Activated naive CD4-positive, alpha-beta T cell treated with anti-CD3 and anti-CD28 coated beads, Interleukin-2, amount 50 U/mL, for 72 hours (primary cell): ENCODE measurements around the gene NPTXR. TPM values are rescaled to one million over a fixed set of nuclear protein-coding genes. Genes with fewer than 3 reads are reported as not detected.

Experiments
- ATAC-seq, 2 donors: fragments of 150-1000 bp; cut with Tn5 transposase; 2 replicates each; pipeline ENCODE4 v1.10.0; 2021; ENCODE audit warnings: mild to moderate bottlenecking in 2 of 2, moderate library complexity in 2 of 2
- DNase-seq, 2 donors: peaks; one replicate each; pipeline ENCODE4 v3.0.0; 2021 to 2022; ENCODE audit warnings: low spot score in 2 of 2
- H3K27ac Mint-ChIP-seq, 2 donors: one replicate each; pipeline ENCODE4 v1.8.0; 2022; ENCODE audit warnings: mild to moderate bottlenecking in 2 of 2, mixed read lengths in 2 of 2
- H3K36me3 Mint-ChIP-seq, 2 donors: one replicate each; pipeline ENCODE4 v1.8.0; 2022; ENCODE audit warnings: mixed read lengths in 2 of 2
- H3K9me3 Mint-ChIP-seq, 2 donors: one replicate each; pipeline ENCODE4 v1.8.0; 2022; ENCODE audit warnings: mixed read lengths in 2 of 2
- total RNA-seq, 2 donors: library from RNA; stranded (reverse); gene quantifications; one replicate each; pipeline ENCODE4 v1.2.3, GENCODE V29; 2022

Gene NPTXR
- total RNA-seq, 2 donors from 2014 or later = 0.75 to 1.1 TPM

DNA sequence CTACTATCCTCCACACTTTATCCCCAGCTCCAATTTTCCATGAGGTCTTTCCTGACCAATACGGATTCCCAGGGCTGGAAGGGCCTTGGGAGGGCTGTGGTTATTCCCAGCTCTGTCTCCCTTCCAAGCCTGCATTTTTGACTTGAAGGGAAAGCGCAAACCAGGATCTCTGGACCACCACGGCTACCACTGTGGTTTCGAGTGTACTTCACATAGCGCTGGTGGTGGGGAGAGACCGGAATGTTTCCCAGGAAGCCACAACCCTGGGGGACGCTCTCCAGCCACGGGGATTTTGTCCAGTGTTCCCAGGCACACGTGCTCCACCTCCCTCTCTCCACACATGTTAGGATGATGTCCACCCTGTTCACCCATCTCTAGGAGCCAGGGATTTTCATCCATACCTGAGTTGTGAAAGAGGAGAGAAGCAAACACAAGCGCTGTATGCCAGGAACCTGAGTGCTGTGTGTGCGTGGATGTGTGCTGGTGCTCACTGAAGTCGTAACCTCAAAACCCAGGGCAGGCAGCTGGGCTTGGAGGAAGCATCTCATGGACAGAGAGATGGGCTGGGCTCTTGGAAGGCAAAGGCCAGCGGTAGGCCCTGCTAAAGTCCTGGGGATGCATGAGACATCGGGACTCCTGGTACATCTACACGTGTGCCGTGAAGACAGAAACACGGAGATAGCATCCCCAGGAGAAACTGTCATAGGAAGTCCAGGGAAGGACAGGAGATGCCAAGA lies 1.3 kb upstream of the NPTXR start:
- H3K27ac Mint-ChIP-seq = no peak overlapping the region
- no peaks in the 10 kb centered on the region for H3K36me3 Mint-ChIP-seq
- no peak for DNase-seq
- H3K9me3 Mint-ChIP-seq = no peaks in the 10 kb centered on the region
- ATAC-seq = no peak

DNA sequence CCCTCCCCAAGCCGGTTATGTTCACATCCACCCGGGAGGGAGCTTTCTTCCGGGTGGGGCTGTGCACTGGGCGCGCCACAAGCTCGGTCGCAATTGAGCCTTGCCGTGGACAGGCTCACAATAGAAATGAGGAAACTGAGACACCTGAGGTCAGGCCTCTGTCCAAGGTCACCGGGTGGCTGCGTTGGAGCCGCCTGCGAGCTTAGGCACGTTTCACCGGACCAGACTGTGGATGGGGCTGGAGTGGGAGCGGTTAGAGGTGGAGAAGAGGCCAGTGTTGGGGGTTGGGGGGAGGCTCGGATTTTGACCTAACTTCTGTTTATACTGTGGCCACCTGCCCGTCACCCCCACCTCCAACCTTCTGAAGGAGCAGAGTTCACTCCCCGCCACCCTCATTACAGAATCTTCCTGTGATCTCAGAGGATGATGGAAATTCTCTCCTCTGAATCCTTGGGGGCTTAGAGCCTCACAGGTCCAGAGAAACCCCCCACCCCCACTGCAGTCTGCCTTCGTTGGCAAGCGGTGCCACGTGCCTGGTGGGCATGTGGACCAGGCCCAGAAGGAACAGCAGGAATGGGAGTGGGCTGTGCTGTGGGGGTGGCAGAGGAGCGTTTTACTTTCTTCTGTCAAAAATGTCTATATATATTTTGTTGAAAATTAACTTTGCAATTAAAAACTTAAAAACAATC lies 631 bp upstream of the NPTXR start:
- Mint-ChIP-seq H3K9me3 (no peaks in the 10 kb centered on the region), H3K36me3 (no peaks in the 10 kb centered on the region), H3K27ac (no peak overlapping the region)
- DNase-seq (no peak), ATAC-seq (peak in 1 of 2 donors; percentile 2)

DNA sequence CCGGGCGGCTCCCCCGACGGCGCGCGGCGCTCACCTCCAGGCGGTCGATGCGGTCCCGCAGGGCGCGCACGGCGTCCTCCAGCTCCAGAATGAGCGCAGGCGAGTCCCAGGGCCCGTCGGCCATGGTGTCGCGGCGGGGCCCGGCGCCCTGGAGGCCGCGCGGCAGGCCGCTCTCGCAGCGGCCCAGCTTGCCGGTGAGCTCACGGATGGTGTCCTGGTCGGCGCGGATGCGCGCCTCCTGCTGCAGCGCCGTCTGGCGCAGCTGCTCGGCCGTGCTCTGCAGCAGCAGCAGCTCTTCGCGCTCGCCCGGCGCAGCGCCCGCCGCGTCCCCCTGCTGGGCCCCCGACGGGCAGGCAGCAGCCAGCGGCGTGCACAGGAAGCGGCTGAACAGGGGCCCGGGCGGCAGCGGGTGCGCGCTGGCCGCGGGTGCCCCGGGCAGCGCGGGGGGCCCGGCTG lies 599 bp downstream of the NPTXR start:
- ATAC-seq = peak; percentile 85 to 89
- Mint-ChIP-seq H3K9me3 (no peaks in the 10 kb centered on the region), H3K36me3 (no peaks in the 10 kb centered on the region), H3K27ac (no peak overlapping the region)
- peak in 1 of 2 donors; percentile 61 for DNase-seq

DNA sequence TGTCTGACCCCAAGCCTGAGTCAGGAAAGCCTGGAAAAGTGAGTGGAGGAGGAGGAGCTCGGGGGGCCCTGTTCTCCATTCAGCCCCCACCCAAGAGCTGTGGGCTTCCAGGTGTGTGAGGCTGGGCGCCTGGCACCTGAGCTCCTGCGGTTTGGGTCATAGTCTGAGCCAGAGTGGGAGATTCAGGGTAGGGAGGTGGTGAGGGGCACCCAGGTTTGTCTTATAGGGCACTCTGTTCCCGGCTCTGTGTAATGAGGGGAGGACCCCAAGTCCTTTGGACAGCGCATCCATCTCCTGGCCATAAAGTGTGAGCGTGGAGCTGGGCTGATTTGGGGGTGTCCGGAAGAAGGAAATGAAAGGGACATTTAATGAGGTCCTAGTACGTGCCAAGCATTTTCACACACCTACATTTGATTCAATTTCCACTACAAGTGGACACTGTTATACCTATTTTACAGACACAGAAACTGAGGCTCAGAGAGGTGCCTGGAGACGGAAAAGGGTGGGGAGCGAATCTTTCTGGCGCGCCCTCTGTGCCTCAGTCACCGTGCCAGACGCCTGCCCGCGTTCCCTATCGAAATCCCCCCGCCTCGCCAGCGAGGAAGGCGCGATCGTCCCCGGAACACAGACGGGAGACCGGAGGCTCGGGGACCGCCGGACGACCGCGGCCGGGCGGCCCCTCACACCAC lies 1.2 kb downstream of the NPTXR start:
- no peaks in the 10 kb centered on the region for H3K9me3 Mint-ChIP-seq
- ATAC-seq = no peak
- H3K36me3 Mint-ChIP-seq = no peaks in the 10 kb centered on the region
- DNase-seq = no peak
- peak overlapping the region in 1 of 2 donors; percentile 38 for H3K27ac Mint-ChIP-seq

DNA sequence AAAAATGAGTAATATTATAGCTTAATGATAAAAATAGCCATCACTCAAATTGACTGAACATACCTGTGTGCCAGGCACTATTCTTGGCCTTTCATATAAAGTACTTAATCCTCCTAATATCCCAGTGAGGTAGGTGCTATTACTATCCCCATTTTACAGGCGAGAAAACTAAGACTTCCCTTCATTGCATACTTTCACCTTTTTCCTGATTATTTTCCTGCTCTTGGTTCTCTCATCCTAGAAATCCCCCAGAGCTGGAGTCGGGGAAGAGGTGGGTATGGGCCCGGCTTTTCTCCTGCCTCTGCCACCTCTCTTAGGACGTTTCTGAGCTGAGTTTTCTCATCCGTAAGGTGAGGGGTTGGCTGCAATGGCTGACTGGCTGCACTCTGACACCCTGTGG lies 2.2 kb downstream of the NPTXR start:
- Mint-ChIP-seq H3K27ac (no peak overlapping the region), H3K9me3 (no peaks in the 10 kb centered on the region), H3K36me3 (no peaks in the 10 kb centered on the region)
- ATAC-seq = no peak
- DNase-seq = no peak

DNA sequence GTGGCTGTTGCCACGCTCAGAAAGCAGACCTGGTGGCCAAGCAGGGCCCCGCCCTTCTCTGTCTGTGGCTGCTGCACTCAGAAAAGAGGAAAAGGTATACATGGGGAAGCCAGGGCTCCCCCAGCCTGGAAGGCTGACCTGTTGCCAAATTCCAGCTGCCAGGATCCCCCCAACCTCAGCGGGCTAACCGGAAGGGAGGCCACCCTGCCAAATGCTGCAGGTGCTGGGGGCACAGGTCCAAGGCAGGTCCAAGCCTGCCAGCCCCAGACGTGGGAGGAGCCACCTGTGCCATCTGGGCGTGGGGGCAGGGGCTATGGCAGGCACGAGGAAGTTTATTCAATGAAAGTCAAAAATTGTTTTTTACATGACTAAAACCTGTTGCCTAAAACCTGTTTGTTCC lies 2.6 kb downstream of the NPTXR start:
- H3K36me3 Mint-ChIP-seq = no peaks in the 10 kb centered on the region
- DNase-seq = no peak
- no peaks in the 10 kb centered on the region for H3K9me3 Mint-ChIP-seq
- no peak overlapping the region for H3K27ac Mint-ChIP-seq
- no peak for ATAC-seq

DNA sequence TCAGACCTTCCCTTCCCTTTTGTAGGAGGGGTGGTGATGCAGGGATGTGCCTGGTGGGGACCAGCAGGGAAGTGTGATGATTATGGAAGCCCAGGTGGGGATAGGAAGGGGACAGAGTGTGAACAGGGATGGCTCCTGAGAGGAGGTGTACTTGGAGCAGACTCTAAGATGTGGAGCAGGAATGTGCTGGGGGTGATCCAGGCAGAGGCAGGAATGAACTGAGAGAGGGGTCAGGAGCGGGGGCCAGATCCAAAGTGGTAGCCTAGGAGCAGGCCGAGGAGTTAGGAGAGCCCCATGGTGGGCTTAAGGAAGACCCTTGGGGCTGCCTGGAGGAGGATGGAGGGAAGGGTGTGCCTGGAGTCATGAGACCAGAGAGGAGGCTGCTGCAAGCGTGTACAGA lies 3.7 kb downstream of the NPTXR start:
- DNase-seq (no peak), ATAC-seq (no peak)
- Mint-ChIP-seq H3K27ac (no peak overlapping the region), H3K9me3 (no peaks in the 10 kb centered on the region), H3K36me3 (no peaks in the 10 kb centered on the region)

DNA sequence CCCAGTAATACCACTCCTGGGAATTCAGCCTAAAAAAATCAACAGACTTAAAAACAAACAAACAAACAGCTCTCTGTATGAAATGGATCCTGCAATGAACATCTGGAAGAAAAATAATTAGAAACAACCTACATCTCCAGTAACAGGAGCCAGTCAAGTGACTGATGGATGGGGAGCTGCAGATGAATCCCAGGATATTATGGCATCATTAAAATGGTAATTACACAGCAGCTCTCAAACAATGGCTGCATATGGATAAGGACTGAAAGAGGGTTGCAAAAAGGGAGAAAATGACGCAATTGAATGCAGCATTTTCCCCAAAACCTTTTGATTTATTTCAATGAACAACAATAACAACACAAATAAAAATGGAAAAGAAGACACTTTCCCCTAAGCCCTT lies 4.1 kb downstream of the NPTXR start:
- ATAC-seq = no peak

DNA sequence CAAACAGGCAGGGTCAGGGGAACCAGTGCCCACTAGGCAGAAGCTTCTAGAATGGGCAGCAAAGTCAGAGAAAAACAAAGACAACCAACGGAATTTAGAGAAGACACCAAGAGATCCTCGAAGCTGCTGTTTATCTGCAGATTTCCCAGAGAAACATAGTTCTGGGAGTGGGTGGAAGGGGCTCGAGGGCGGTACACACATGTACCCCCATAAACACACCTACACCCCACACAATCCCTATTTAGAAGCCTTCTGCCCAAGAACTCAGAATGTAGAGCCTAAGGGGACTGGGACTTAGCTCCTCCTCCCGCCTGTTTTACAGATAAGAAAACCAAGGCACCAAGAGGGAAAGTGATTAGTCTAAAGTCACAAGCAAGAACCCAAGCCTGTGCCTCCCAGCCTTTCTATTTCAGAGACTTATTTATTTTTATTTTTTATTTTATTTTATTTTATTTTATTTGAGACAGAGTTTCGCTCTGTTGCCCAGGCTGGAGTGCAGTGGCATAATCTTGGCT lies 6.4 kb downstream of the NPTXR start:
- peak overlapping the region in 1 of 2 donors; percentile 23 for H3K27ac Mint-ChIP-seq
- no peaks in the 10 kb centered on the region for H3K36me3 Mint-ChIP-seq
- DNase-seq (no peak), ATAC-seq (no peak)
- H3K9me3 Mint-ChIP-seq = no peaks in the 10 kb centered on the region

More for the DNA sequence above, 4.1 kb downstream of the NPTXR start:
- Mint-ChIP-seq H3K27ac (no peak overlapping the region), H3K9me3 (no peaks in the 10 kb centered on the region), H3K36me3 (no peaks in the 10 kb centered on the region)
- no peak for DNase-seq

DNA sequence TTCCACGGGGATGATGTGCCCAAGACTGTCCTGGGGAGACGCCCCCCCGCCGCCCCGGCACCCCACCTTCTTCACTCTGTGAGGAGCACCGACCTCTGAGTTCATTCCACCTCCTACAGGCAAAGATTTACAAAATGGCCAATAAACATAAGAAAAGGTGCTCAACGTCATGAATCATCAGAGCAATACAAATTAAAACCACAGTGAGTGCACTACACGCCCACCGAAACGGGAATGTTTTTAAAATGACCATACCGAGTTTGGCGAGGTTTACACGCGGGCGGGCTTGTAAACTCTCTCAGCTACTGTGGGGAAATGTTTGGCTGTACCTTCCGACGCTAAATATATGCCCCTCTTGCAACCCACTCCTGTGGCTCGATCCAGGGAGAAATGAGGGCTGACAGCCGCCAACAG lies 7.9 kb downstream of the NPTXR start:
- ATAC-seq = no peak
- H3K9me3 Mint-ChIP-seq = no peaks in the 10 kb centered on the region
- no peak for DNase-seq

DNA sequence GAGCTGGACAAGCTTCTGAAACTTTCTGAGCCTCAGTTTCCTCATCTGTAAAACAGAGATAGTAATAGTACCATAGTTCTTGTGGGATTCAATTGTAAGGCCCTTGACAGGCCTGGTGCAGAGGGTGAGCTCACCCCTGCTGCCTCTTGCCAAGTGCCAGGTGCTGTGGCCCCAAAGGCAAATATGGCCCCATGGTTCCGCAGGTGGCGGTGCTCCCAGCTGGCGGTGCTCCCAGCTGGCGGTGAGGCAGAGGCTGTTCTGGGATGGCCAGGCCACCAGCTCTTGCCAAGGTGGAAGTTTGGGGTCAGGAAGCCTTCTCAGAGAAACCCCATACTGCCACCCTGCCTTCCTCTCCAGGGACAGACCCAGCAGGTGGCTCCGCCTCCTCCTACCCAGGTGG lies 8.8 kb downstream of the NPTXR start:
- H3K27ac Mint-ChIP-seq = no peak overlapping the region
- H3K9me3 Mint-ChIP-seq = no peaks in the 10 kb centered on the region
- no peaks in the 10 kb centered on the region for H3K36me3 Mint-ChIP-seq
- DNase-seq (no peak), ATAC-seq (no peak)

More for the DNA sequence above, 7.9 kb downstream of the NPTXR start:
- H3K36me3 Mint-ChIP-seq = no peaks in the 10 kb centered on the region
- no peak overlapping the region for H3K27ac Mint-ChIP-seq

DNA sequence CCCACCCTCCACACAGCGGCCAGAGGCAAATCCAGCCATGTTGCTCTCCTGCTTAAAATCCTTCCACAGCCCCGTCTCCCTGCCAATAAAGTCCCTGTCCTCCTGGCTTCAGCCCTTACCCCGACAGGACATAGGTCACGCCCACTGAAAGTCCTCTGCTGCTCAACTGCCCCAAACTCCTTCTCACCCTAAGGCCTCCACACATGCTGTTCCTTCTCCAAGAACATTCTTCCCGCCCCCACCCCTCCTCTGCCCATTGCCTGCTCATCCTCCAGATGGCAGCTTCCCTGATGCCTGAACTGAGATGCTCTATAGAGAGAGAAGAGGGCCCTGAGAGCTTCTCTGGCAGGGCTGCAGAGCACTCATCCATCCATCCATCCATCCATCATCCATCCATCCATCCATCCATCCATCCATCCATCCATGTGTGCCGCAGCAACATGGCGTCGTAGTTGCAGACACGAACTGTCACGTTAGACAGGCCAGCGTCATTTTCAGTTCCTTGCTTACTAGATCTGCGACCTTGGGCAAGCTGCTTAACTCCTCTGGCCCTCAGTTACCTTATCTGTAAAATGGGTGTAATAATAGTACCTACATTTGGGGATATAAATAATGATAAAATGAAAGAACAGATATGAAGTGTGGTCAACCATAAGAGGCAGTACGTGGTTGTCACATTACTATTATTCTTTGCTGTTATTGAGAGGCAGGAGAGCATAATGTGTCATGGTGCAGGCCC lies 9.4 kb downstream of the NPTXR start:
- DNase-seq (no peak), ATAC-seq (no peak)
- Mint-ChIP-seq H3K9me3 (no peaks in the 10 kb centered on the region), H3K27ac (peak overlapping the region in 1 of 2 donors; percentile 12), H3K36me3 (no peaks in the 10 kb centered on the region)

DNA sequence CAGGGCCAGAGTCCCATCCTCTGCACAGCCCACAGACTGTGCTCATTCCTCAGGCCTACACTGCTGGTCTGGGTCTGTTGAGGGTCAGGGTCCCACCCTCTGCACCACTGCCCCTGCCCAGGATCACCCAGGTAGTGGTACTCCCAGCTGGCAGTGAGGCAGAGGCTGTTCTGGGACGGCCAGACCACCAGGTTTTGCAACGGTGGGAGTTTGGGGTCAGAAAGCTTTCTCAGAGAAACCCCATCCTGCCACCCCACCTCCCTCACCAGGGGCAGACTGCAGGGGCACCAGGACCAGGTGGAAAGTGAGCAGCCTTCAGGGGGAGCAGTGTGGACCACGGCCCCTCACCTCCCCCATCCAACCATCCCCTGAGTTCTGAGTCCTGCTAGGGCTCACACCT lies 10.8 kb downstream of the NPTXR start:
- H3K9me3 Mint-ChIP-seq = no peaks in the 10 kb centered on the region
- H3K36me3 Mint-ChIP-seq = no peaks in the 10 kb centered on the region
- ATAC-seq = no peak
- no peak overlapping the region for H3K27ac Mint-ChIP-seq
- no peak for DNase-seq

DNA sequence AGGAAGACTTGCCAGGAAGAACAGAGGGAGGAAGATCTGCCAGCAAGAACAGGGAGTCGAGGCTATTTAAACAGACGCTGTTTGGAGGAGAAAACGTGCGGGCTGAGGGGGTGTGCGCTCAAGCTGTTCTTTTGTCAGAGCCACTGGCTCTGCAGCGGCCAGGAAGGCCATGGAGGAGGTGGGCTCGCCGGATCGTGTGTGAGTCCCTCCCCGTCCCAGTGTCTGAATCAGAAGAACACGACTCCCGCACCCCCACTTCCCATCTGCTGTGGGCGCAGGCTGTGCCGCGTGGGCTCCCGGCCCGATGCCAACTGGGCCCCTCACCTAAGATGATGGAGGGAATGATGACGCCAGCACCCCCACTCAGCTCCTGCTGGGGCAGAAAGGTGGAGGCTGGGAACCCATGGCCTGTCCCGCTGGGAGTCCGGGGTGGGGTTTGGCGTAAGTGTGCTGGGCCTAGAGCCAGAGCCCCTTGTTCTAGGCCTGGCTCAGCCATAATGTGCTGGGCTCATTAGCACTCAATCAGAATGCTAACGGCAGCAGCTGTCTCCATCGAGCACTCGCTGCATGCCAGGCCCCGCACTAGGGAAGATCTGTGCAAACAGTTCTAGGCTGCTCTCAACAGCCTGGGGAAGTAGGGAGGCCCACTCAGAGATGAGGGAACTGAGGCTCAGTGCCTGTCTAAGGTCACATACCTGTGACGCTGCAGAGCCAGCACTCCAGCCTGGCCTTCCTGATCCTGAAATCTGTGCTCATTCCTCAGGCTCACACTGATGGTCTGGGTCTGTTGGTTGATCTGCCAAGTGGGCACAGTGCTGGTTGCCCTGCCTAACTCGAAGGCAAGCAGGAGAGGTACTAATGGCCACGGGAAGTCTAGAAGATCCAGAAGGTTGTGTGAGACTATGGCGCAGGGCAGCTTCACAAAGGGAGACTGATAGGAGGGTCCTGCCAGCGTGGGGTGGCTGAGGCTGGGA lies 11.5 kb downstream of the NPTXR start:
- Mint-ChIP-seq H3K9me3 (no peaks in the 10 kb centered on the region), H3K27ac (no peak overlapping the region), H3K36me3 (no peaks in the 10 kb centered on the region)
- DNase-seq (no peak), ATAC-seq (no peak)

DNA sequence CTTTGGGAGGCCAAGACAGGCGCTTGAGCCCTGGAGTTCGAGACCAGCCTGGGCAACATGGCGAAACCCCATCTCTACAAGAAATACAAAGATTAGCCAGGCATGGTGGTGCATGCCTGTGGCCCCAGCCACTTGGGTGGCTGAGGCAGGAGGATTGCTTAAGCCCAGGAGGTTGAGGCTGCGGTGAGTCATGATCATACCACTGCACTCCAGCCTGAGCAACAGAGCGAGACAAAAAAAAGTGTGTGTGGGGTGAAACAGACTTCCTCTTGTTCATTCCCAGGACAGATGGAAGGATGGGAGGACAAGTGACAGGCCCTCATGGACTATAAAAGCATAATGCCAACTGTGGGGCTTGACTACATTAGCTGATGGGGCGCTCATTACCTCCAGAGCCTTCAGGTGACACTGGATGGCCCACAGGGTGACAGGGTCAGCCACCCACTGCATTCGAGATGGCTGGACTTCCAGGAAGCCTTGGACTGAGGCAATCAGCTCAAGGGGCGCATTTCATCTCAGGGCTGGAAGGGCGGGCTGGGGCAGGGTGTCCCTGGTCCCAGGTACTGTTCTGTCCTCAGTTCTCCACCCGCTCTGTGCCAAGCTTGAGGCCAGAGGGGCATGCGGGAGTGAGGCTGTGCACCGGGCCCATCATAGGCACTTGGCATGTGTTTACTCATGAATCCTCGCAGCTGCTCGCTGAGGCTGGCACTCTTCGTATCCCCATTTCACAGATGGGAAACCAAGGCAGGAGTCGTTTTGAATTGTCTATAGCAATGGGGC lies 12.5 kb downstream of the NPTXR start:
- Mint-ChIP-seq H3K27ac (no peak overlapping the region), H3K36me3 (no peaks in the 10 kb centered on the region), H3K9me3 (no peaks in the 10 kb centered on the region)
- ATAC-seq (no peak), DNase-seq (no peak)
